Activated CD8-positive, alpha-beta T cell treated with anti-CD3 and anti-CD28 coated beads for 36 hours (primary cell): ENCODE data around the gene CD38. TPM values are rescaled to one million over a fixed set of nuclear protein-coding genes. Genes with fewer than 3 reads are reported as not detected.

Experiments
- ATAC-seq: fragments of 200-7000 bp; cut with Tn5 transposase; one replicate; pipeline ENCODE4 v1.10.0; 2021; ENCODE audit warnings: mild to moderate bottlenecking, moderate library complexity
- CTCF ChIA-PET: fragments of 350-600 bp; sonication (Branson Sonifier 250); formaldehyde crosslinking; loops from one replicate; lab custom pipeline; 2021; ENCODE audit warnings: antibody characterized with exemption; lab: Charles Lee
- POLR2A ChIA-PET: fragments of 350-600 bp; sonication (Branson Sonifier 250); formaldehyde crosslinking; loops from one replicate; lab custom pipeline; 2021; ENCODE audit warnings: antibody characterized with exemption; lab: Charles Lee
- DNase-seq: peaks from one replicate; pipeline ENCODE4 v3.0.0-alpha.2; 2020
- H3K27ac Mint-ChIP-seq: one replicate; pipeline ENCODE4 v1.8.0; 2021; ENCODE audit warnings: mild to moderate bottlenecking, mixed read lengths
- H3K27me3 Mint-ChIP-seq: one replicate; pipeline ENCODE4 v1.8.0; 2021; ENCODE audit warnings: mixed read lengths
- H3K36me3 Mint-ChIP-seq: one replicate; pipeline ENCODE4 v1.8.0; 2021; ENCODE audit warnings: low read depth, mixed read lengths
- H3K4me1 Mint-ChIP-seq: one replicate; pipeline ENCODE4 v1.8.0; 2021; ENCODE audit warnings: low read depth, mixed read lengths
- H3K4me3 Mint-ChIP-seq: one replicate; pipeline ENCODE4 v1.8.0; 2021; ENCODE audit warnings: mild to moderate bottlenecking, moderate library complexity, mixed read lengths
- H3K9me3 Mint-ChIP-seq: one replicate; pipeline ENCODE4 v1.8.0; 2021; ENCODE audit warnings: mixed read lengths
- intact Hi-C: fragments of 100-400 bp; cut with micrococcal nuclease; formaldehyde crosslinking; loops from one replicate; pipeline ENCODE4 v1.10.0; 2022
- total RNA-seq, 2 experiments: library from RNA; stranded (reverse); gene quantifications; one replicate each; pipeline ENCODE4 v1.2.3, GENCODE V29; 2021
- TF ChIP-seq, protein P1 (sequence below): fragments of 200-600 bp; IDR thresholded peaks from one replicate; pipeline ENCODE4 v1.8.0; 2022; ENCODE audit warnings: antibody characterized with exemption, mild to moderate bottlenecking

The CD38 gene
- total RNA-seq, 2 experiments from 2014 or later: 24.3 to 25.6 TPM

DNA sequence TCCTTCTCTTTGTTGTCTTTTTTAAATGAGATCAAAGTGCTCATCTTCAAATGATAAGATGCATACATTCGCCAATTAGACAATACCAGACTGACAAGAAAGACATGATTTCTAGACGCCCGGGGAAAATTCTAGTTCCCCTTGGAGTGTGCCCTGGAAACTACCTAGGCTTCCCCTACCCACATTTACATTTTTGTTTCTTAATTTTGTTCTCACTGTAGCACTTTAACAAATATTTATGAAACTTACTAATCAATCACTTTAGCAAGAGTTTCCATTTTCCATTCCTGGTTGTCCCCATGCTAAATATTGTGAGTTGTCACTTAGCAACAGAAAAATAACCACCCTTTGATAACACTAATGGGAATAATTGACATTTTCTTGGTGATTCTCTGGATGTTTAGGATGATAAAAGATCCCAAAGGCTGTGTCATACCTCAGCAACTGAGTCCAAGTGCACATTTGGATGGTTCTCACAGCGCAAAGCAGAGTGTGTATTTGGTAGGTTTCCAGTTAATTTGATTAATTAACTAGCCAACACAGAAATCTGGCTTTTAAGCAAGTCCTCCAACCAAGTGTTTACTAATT, 90.8 kb downstream of the CD38 start:
- DNase-seq (no peak), ATAC-seq (no peak)
- no peaks in the 10 kb centered on the region for H3K9me3 Mint-ChIP-seq
- H3K36me3 Mint-ChIP-seq: no peaks in the 10 kb centered on the region
- H3K4me3 Mint-ChIP-seq: no peak overlapping the region
- TF ChIP-seq, protein P1, sequence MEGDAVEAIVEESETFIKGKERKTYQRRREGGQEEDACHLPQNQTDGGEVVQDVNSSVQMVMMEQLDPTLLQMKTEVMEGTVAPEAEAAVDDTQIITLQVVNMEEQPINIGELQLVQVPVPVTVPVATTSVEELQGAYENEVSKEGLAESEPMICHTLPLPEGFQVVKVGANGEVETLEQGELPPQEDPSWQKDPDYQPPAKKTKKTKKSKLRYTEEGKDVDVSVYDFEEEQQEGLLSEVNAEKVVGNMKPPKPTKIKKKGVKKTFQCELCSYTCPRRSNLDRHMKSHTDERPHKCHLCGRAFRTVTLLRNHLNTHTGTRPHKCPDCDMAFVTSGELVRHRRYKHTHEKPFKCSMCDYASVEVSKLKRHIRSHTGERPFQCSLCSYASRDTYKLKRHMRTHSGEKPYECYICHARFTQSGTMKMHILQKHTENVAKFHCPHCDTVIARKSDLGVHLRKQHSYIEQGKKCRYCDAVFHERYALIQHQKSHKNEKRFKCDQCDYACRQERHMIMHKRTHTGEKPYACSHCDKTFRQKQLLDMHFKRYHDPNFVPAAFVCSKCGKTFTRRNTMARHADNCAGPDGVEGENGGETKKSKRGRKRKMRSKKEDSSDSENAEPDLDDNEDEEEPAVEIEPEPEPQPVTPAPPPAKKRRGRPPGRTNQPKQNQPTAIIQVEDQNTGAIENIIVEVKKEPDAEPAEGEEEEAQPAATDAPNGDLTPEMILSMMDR: no peak
- intact Hi-C loops: no loop called here
- H3K27me3 Mint-ChIP-seq: peaks cover 5% of the 10 kb centered on the region
- H3K27ac Mint-ChIP-seq: no peak overlapping the region
- no peaks in the 10 kb centered on the region for H3K4me1 Mint-ChIP-seq
- POLR2A ChIA-PET: no interaction called here
- CTCF ChIA-PET: interaction anchor here (1.0 to 2.7 kb wide), 2 partner anchors 14 to 87 kb away, joined by 4 to 9 read pairs; no protein-coding TSS in a partner anchor

DNA sequence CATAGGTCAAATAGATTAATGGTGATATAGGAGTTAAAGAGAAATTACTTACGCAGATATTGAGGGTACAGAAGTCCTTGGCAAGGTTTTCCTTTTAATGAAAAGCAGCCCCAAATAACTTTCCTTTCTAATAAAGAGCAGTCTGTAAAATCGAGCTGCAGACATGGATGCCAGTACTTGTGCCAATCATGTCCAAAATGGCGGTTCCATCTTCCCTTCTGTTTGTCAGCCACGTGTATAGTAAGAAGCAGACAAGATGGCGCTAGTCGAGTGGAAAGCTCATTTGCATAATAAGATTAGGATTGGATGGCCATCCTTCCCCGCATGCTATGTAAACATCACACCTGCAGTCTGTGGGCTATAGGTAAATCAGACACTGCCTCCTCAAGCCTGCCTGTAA, 92.0 kb downstream of the CD38 start:
- Mint-ChIP-seq H3K27ac (no peak overlapping the region), H3K27me3 (peaks cover 5% of the 10 kb centered on the region), H3K9me3 (no peaks in the 10 kb centered on the region), H3K4me3 (no peak overlapping the region), H3K4me1 (no peaks in the 10 kb centered on the region), H3K36me3 (no peaks in the 10 kb centered on the region)
- ChIA-PET POLR2A (no interaction called here), CTCF (interaction anchor here (1.3 to 2.7 kb wide), 5 partner anchors 9 to 86 kb away, joined by 3 to 13 read pairs (median 7); no protein-coding TSS in a partner anchor)
- no peak for DNase-seq
- ATAC-seq: no peak
- intact Hi-C loops: loop anchor here (10.0 kb wide), 1 partner anchor 135 kb away; no protein-coding TSS in a partner anchor
- TF ChIP-seq, protein P1: no peak

DNA sequence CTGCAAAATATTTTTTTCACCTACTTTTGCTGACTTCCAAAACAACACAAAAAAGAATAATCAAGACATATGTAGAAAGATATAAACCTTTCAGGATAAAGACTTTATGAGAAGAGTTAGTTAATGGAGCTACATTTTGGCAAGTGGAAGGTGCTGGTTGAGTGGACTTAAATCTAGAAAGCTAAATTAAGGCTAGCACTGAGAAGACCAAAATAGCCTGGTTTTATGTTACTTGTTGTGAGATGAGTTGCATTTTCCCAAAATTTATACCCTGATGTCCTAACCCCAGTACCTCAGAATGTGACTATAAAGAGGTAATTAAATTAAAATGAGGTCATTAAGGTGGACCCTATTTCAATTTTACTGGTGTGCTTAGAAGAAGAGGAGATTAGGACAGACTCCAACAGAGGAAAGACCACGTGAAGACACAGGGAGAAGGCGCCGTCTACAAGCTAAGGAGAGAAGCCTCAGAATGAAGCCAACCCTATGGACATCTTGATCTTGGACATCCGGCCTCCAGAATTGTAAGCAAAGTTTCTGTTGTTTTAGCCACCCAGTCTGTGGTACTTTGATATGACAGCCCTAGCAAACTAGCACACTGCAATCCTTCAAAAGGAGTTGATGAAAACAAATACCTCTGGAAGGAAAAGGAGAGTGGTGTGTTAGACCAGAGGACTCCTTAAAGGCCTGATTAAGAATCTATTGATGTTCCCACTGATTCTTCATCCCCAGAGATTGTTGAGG, 93.0 kb downstream of the CD38 start:
- Mint-ChIP-seq H3K27me3 (peaks cover 5% of the 10 kb centered on the region), H3K4me3 (no peak overlapping the region), H3K27ac (no peak overlapping the region), H3K9me3 (no peaks in the 10 kb centered on the region), H3K4me1 (no peaks in the 10 kb centered on the region), H3K36me3 (no peaks in the 10 kb centered on the region)
- DNase-seq: no peak
- POLR2A ChIA-PET: no interaction called here
- ATAC-seq: no peak
- CTCF ChIA-PET: interaction anchor here (1.0 to 2.7 kb wide), 6 partner anchors 8 to 85 kb away, joined by 3 to 13 read pairs (median 5); no protein-coding TSS in a partner anchor
- TF ChIP-seq, protein P1: no peak
- intact Hi-C loops: loop anchor here (10.0 kb wide), 1 partner anchor 136 kb away; no protein-coding TSS in a partner anchor

DNA sequence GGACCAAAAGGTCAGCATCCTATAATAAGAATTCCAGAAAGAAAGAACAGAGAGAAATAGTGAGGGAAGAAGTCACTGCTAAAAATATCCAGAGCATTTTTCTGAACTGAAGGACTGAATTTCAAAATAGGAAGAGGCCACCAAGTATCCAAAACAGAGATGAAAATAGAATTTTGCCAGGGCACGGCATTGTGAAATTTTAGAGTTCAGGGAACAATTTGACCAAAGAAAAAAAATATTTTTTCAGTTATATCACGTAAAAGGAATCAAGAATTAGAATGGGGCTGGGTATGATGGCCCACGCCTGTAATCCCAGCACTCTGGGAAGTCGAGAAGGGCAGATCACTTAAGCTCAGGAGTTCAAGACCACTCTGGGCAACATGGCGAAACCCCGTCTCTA, 95.0 kb downstream of the CD38 start:
- H3K4me3 Mint-ChIP-seq: no peak overlapping the region
- ATAC-seq (no peak), DNase-seq (no peak)
- TF ChIP-seq, protein P1: no peak
- no peaks in the 10 kb centered on the region for H3K4me1 Mint-ChIP-seq
- H3K9me3 Mint-ChIP-seq: peaks cover 3% of the 10 kb centered on the region
- H3K27ac Mint-ChIP-seq: no peak overlapping the region
- CTCF ChIA-PET: interaction anchor here (1.8 to 1.9 kb wide), 2 partner anchors 10 to 68 kb away, joined by 4 to 10 read pairs; no protein-coding TSS in a partner anchor
- intact Hi-C loops: loop anchor here (10.0 kb wide), 1 partner anchor 138 kb away; no protein-coding TSS in a partner anchor
- peaks cover 5% of the 10 kb centered on the region for H3K27me3 Mint-ChIP-seq
- POLR2A ChIA-PET: no interaction called here
- H3K36me3 Mint-ChIP-seq: no peaks in the 10 kb centered on the region
